K562 treated with DMSO at 1 percent for 12 hours (cell line): ENCODE measurements around the gene ZNF880. TPM values are rescaled to one million over a fixed set of nuclear protein-coding genes. Genes with fewer than 3 reads are reported as not detected.

Source experiments
- total RNA-seq: library from RNA; unstranded; fragments of 300-600 nt; gene quantifications from 2 replicates; pipeline ENCODE4 v1.2.3, GENCODE V29; 2022; ENCODE audit not compliant: insufficient read depth

The ZNF880 gene
- not detected in 2 replicates for total RNA-seq

GRCh38 chr19:52369559-52370340, at the start of gene ZNF880:
Gene ZNF880, plus strand, starts transcription at chr19:52369923. Its CDS starts 43 bp downstream, at chr19:52369966.

GRCh38 chr19:52336117-52336790, 33.5 kb upstream of the ZNF880 start, which contains the start of gene ZNF610:
Gene ZNF610, plus strand, starts transcription at chr19:52336243. Its CDS starts 12,930 bp downstream, at chr19:52349173.

GRCh38 chr19:52397310-52398080, 27.8 kb downstream of the ZNF880 start, which contains the start of gene ZNF528:
Gene ZNF528, plus strand, starts transcription at chr19:52397849. Its CDS starts 4,165 bp downstream, at chr19:52402014.

GRCh38 chr19:52428937-52429336, 59.2 kb downstream of the ZNF880 start, which contains the start of gene ZNF534:
Gene ZNF534, plus strand, starts transcription at chr19:52429148. Its CDS starts 2,327 bp downstream, at chr19:52431475.

Other genes starting within 250 kb of the ZNF880 start
- 1.4 and 7.1 TPM in 2 replicates for gene ZNF616, start 230.0 kb upstream of the ZNF880 start, total RNA-seq
- gene ZNF836, start 198.3 kb upstream of the ZNF880 start, total RNA-seq, result 1.9 TPM in 1 of 2 replicates, not detected in the other
- 131 and 138 TPM in 2 replicates for gene PPP2R1A, start 179.9 kb upstream of the ZNF880 start, total RNA-seq
- gene ZNF766, start 100.3 kb upstream of the ZNF880 start, total RNA-seq, result 2.6 and 6.9 TPM in 2 replicates
- gene ZNF480, start 72.8 kb upstream of the ZNF880 start, total RNA-seq, result 2.8 and 3.2 TPM in 2 replicates
- not detected in 2 replicates for gene ZNF610, start 33.7 kb upstream of the ZNF880 start, total RNA-seq
- gene ZNF528, start 27.9 kb downstream of the ZNF880 start, total RNA-seq, result 1.3 and 3.0 TPM in 2 replicates
- gene ZNF534, start 59.2 kb downstream of the ZNF880 start, total RNA-seq, result 0.85 and 1.5 TPM in 2 replicates
- not detected in 2 replicates for gene ZNF578, start 83.6 kb downstream of the ZNF880 start, total RNA-seq
- gene ZNF808, start 157.7 kb downstream of the ZNF880 start, total RNA-seq, result 0.85 and 4.0 TPM in 2 replicates
- gene ZNF701, start 200.4 kb downstream of the ZNF880 start, total RNA-seq, result 5.2 and 9.6 TPM in 2 replicates